ENCODE results near the gene DVL2.

Gene DVL2

GRCh38 chr17:7213895-7214299 is 20.4 kb downstream of the DVL2 start:
- no peak overlapping the region for H2AFZ ChIP-seq (ENCODE audit: low read depth)
- H3K79me2 ChIP-seq (ENCODE audit: insufficient read depth, low read depth), result no peaks in the 10 kb centered on the region
- H3K4me1 ChIP-seq (ENCODE audit: low read depth, poor library complexity, severe bottlenecking), result no peaks in the 10 kb centered on the region
- no peak overlapping the region for H3K4me2 ChIP-seq
- H3K9ac ChIP-seq, result no peak overlapping the region
- H4K20me1 ChIP-seq (ENCODE audit: insufficient read depth), result no peaks in the 10 kb centered on the region
- H3K36me3 ChIP-seq (ENCODE audit: insufficient read depth), result no peaks in the 10 kb centered on the region
- no peak overlapping the region for H3K27ac ChIP-seq
- H3K27me3 ChIP-seq (ENCODE audit: insufficient read depth, low read depth), result no peaks in the 10 kb centered on the region
- no peak; the same call in 1 of the 2 replicates for TF ChIP-seq CTCF (conservative IDR thresholded peaks at IDR 0.05; ENCODE audit: low read depth, low read length)
- H3K4me3 ChIP-seq (IDR thresholded peaks at IDR 0.05; ENCODE audit: insufficient read depth, low read depth, low read length), result no peak overlapping the region

GRCh38 chr17:7211491-7212273 is 22.6 kb downstream of the DVL2 start:
- H2AFZ ChIP-seq (ENCODE audit: low read depth), result no peak overlapping the region
- no peak overlapping the region for H3K4me2 ChIP-seq
- TF ChIP-seq CTCF (conservative IDR thresholded peaks at IDR 0.05; ENCODE audit: low read depth, low read length), result no peak
- H3K27ac ChIP-seq, result no peak overlapping the region
- H3K9ac ChIP-seq, result no peak overlapping the region
- H3K4me3 ChIP-seq (IDR thresholded peaks at IDR 0.05; ENCODE audit: insufficient read depth, low read depth, low read length), result no peak overlapping the region
- no peaks in the 10 kb centered on the region for H3K27me3 ChIP-seq (ENCODE audit: insufficient read depth, low read depth)
- no peaks in the 10 kb centered on the region for H4K20me1 ChIP-seq (ENCODE audit: insufficient read depth)
- no peaks in the 10 kb centered on the region for H3K4me1 ChIP-seq (ENCODE audit: low read depth, poor library complexity, severe bottlenecking)
- H3K36me3 ChIP-seq (ENCODE audit: insufficient read depth), result no peaks in the 10 kb centered on the region
- H3K79me2 ChIP-seq (ENCODE audit: insufficient read depth, low read depth), result no peaks in the 10 kb centered on the region

- Histone ChIP-seq H3K27me3 (ENCODE audit: insufficient read depth, low read depth) (no peaks in the 10 kb centered on the region), H4K20me1 (ENCODE audit: insufficient read depth) (no peaks in the 10 kb centered on the region), H3K4me3 (IDR thresholded peaks at IDR 0.05; ENCODE audit: insufficient read depth, low read depth, low read length) (no peak overlapping the region), H3K4me2 (no peak overlapping the region), H3K9ac (no peak overlapping the region), H3K4me1 (ENCODE audit: low read depth, poor library complexity, severe bottlenecking) (no peaks in the 10 kb centered on the region), H3K27ac (no peak overlapping the region), H3K36me3 (ENCODE audit: insufficient read depth) (no peaks in the 10 kb centered on the region), H3K79me2 (ENCODE audit: insufficient read depth, low read depth) (no peaks in the 10 kb centered on the region), H2AFZ (ENCODE audit: low read depth) (no peak overlapping the region)
- no peak for TF ChIP-seq CTCF (conservative IDR thresholded peaks at IDR 0.05; ENCODE audit: low read depth, low read length)
Measured at GRCh38 chr17:7208754-7209460, 25.4 kb downstream of the DVL2 start.

GRCh38 chr17:7208027-7208571 is 26.2 kb downstream of the DVL2 start:
- no peak overlapping the region for H2AFZ ChIP-seq (ENCODE audit: low read depth)
- H3K4me2 ChIP-seq, result no peak overlapping the region
- H4K20me1 ChIP-seq (ENCODE audit: insufficient read depth), result no peaks in the 10 kb centered on the region
- H3K79me2 ChIP-seq (ENCODE audit: insufficient read depth, low read depth), result no peaks in the 10 kb centered on the region
- no peaks in the 10 kb centered on the region for H3K36me3 ChIP-seq (ENCODE audit: insufficient read depth)
- H3K4me1 ChIP-seq (ENCODE audit: low read depth, poor library complexity, severe bottlenecking), result no peaks in the 10 kb centered on the region
- no peak overlapping the region for H3K9ac ChIP-seq
- no peak overlapping the region for H3K4me3 ChIP-seq (IDR thresholded peaks at IDR 0.05; ENCODE audit: insufficient read depth, low read depth, low read length)
- no peak overlapping the region for H3K27ac ChIP-seq
- no peak for TF ChIP-seq CTCF (conservative IDR thresholded peaks at IDR 0.05; ENCODE audit: low read depth, low read length)
- H3K27me3 ChIP-seq (ENCODE audit: insufficient read depth, low read depth), result no peaks in the 10 kb centered on the region

Data from KMS-11 (cell line).